Stomach (tissue), 4 donors: Measurements from ENCODE around the gene GAB1.

Experiments used
- CTCF ChIP-seq, 7 experiments: fragments of 450-650 bp in 4 of 7; fragments of 200-600 bp in 3 of 7; sonication (generic) in 3 of 7; IDR thresholded peaks; one replicate each; pipeline ENCODE4 v1.5.1; 2016 to 2019; ENCODE audit warnings: antibody characterized with exemption in 7 of 7, control low read depth in 2 of 7, mild to moderate bottlenecking in 1 of 7
- EP300 ChIP-seq: sonication (generic); formaldehyde crosslinking; IDR thresholded peaks from one replicate; pipeline ENCODE4 v1.6.1; 2017; ENCODE audit warnings: antibody characterized with exemption

GRCh38 chr4:143424276-143424675 is 87.6 kb downstream of the GAB1 start:
- TF ChIP-seq CTCF (IDR thresholded peaks at IDR 0.05) (no peak), EP300 (no peak)
